Measurements from ENCODE around the gene GALNT10.

Gene GALNT10

DNA sequence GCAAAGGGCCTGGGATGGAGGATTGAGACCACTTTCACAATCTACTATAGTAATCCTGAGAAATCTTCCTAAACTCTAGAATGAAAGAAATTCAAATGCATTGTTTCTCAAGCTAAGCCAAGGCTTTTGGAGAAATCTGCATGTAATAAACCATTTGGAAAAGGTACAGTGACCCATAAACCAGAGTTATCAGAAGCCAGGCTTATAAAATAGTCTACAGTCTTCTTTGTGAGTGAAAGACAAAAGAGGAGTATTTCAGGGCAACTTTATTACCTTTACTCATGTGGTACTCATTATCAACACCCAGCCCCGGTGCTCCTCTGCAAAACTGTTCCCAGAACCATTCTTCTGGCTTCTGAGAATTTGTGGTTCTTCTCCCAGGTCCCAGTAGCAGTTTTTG is 87.0 kb downstream of the GALNT10 start:
- H3K4me3 ChIP-seq (replicated peaks; ENCODE audit: insufficient read depth, low read length), result no peak overlapping the region
- no peaks in the 10 kb centered on the region for H3K27me3 ChIP-seq (ENCODE audit: insufficient read depth, poor library complexity, severe bottlenecking)
- no peak for TF ChIP-seq GABPA (IDR thresholded peaks at IDR 0.05; ENCODE audit: low read depth)
- no peak overlapping the region for H3K27ac ChIP-seq (replicated peaks)
- no peak for DNase-seq (ENCODE audit: low read depth in 1 of 2, low spot score in 1 of 2)

DNA sequence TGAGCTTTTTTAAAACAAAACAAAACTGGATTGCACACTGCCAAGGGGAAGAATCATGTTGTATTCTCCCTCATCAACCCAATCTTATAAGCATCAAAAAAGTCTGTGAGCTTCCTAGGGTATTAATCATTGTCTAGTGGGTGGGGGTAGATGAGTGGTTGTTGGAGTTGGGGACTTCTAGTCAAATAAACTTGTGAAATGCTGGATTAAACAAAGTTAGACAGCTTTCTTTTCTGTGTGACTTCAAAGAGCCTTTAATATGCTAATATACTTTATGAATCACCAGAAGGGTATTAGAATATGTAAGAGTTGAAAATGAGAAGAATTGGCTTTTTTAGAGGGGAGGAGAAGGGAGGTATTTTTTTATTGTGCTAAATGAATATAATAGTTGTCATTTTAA is 87.7 kb downstream of the GALNT10 start:
- Histone ChIP-seq H3K27me3 (ENCODE audit: insufficient read depth, poor library complexity, severe bottlenecking) (no peaks in the 10 kb centered on the region), H3K27ac (replicated peaks) (no peak overlapping the region), H3K4me3 (replicated peaks; ENCODE audit: insufficient read depth, low read length) (no peak overlapping the region)
- TF ChIP-seq, protein P1, sequence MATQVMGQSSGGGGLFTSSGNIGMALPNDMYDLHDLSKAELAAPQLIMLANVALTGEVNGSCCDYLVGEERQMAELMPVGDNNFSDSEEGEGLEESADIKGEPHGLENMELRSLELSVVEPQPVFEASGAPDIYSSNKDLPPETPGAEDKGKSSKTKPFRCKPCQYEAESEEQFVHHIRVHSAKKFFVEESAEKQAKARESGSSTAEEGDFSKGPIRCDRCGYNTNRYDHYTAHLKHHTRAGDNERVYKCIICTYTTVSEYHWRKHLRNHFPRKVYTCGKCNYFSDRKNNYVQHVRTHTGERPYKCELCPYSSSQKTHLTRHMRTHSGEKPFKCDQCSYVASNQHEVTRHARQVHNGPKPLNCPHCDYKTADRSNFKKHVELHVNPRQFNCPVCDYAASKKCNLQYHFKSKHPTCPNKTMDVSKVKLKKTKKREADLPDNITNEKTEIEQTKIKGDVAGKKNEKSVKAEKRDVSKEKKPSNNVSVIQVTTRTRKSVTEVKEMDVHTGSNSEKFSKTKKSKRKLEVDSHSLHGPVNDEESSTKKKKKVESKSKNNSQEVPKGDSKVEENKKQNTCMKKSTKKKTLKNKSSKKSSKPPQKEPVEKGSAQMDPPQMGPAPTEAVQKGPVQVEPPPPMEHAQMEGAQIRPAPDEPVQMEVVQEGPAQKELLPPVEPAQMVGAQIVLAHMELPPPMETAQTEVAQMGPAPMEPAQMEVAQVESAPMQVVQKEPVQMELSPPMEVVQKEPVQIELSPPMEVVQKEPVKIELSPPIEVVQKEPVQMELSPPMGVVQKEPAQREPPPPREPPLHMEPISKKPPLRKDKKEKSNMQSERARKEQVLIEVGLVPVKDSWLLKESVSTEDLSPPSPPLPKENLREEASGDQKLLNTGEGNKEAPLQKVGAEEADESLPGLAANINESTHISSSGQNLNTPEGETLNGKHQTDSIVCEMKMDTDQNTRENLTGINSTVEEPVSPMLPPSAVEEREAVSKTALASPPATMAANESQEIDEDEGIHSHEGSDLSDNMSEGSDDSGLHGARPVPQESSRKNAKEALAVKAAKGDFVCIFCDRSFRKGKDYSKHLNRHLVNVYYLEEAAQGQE (IDR thresholded peaks at IDR 0.05; ENCODE audit: insufficient replicate concordance, low read depth), result no peak
- TF ChIP-seq GABPA (IDR thresholded peaks at IDR 0.05; ENCODE audit: low read depth) (no peak), POLR2AphosphoS5 (IDR thresholded peaks at IDR 0.05; ENCODE audit: low read depth) (no peak), SPI1 (IDR thresholded peaks at IDR 0.05; ENCODE audit: borderline replicate concordance, low read depth) (no peak)
- TF ChIP-seq, protein P2, sequence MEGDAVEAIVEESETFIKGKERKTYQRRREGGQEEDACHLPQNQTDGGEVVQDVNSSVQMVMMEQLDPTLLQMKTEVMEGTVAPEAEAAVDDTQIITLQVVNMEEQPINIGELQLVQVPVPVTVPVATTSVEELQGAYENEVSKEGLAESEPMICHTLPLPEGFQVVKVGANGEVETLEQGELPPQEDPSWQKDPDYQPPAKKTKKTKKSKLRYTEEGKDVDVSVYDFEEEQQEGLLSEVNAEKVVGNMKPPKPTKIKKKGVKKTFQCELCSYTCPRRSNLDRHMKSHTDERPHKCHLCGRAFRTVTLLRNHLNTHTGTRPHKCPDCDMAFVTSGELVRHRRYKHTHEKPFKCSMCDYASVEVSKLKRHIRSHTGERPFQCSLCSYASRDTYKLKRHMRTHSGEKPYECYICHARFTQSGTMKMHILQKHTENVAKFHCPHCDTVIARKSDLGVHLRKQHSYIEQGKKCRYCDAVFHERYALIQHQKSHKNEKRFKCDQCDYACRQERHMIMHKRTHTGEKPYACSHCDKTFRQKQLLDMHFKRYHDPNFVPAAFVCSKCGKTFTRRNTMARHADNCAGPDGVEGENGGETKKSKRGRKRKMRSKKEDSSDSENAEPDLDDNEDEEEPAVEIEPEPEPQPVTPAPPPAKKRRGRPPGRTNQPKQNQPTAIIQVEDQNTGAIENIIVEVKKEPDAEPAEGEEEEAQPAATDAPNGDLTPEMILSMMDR (IDR thresholded peaks at IDR 0.05; ENCODE audit: insufficient read depth, low read length), result no peak
- DNase-seq (ENCODE audit: low read depth in 1 of 2, low spot score in 1 of 2), result no peak

DNA sequence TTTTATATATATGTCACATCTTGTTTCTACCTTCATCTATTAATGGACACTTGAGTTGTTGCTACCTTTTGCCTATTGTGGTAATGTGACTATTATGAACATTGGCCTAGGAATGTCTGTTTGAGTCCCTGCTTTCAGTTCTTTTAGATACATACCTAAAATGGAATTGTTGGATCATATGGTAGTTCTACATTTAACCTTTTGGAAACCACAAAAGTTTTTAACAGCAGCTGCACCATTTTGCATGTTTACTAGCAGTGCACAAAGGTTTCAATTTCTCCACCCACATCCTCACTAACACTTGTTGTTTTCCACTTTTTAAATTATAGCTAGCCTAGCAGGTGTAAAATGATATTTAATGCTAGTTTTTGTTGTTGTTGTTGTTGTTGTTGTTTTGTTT is 88.4 kb downstream of the GALNT10 start:
- no peak overlapping the region for H3K4me3 ChIP-seq (replicated peaks; ENCODE audit: insufficient read depth, low read length)
- no peaks in the 10 kb centered on the region for H3K27me3 ChIP-seq (ENCODE audit: insufficient read depth, poor library complexity, severe bottlenecking)
- TF ChIP-seq, protein P2 (IDR thresholded peaks at IDR 0.05; ENCODE audit: insufficient read depth, low read length), result no peak
- TF ChIP-seq, protein P1 (IDR thresholded peaks at IDR 0.05; ENCODE audit: insufficient replicate concordance, low read depth), result no peak
- no peak for TF ChIP-seq SPI1 (IDR thresholded peaks at IDR 0.05; ENCODE audit: borderline replicate concordance, low read depth)
- TF ChIP-seq GABPA (IDR thresholded peaks at IDR 0.05; ENCODE audit: low read depth), result no peak
- TF ChIP-seq POLR2AphosphoS5 (IDR thresholded peaks at IDR 0.05; ENCODE audit: low read depth), result no peak
- H3K27ac ChIP-seq (replicated peaks), result no peak overlapping the region
- no peak for DNase-seq (ENCODE audit: low read depth in 1 of 2, low spot score in 1 of 2)

DNA sequence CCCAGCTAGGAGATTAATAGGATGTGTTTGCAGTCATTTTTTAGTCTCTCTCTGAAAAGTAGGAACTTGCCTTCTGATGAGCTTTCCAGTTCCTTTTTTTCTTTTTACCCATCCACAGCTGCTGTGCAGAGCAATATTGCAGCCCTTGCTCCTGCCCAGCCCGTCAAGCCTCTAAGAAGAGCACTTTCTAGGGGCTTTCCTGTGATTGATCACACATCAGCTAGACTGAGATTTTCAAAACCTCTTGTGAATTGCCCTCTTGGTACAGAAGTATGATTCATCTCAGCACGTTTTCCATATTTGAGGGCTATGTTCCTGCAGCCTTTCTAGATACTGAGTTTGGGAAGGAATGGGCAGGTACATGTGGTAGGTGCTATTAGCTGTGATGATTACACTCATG is 93.9 kb downstream of the GALNT10 start:
- H3K27me3 ChIP-seq (ENCODE audit: insufficient read depth, poor library complexity, severe bottlenecking), result peaks cover 2% of the 10 kb centered on the region
- H3K4me3 ChIP-seq (replicated peaks; ENCODE audit: insufficient read depth, low read length), result no peak overlapping the region
- peak; percentile 96 for TF ChIP-seq SPI1 (IDR thresholded peaks at IDR 0.05; ENCODE audit: borderline replicate concordance, low read depth)
- TF ChIP-seq, protein P1 (IDR thresholded peaks at IDR 0.05; ENCODE audit: insufficient replicate concordance, low read depth), result no peak
- DNase-seq (ENCODE audit: low read depth in 1 of 2, low spot score in 1 of 2), result peak in 1 of 2 experiments; percentile 43
- H3K27ac ChIP-seq (replicated peaks), result no peak overlapping the region

Data from HL-60 (cell line).